Stimulated activated effector memory CD8-positive, alpha-beta T cell treated with anti-CD3 and anti-CD28 coated beads, Interleukin-12 subunit alpha, Interleukin-12 subunit beta, amount 100 ng/mL, for 72 hours (primary cell): Measurements from ENCODE around the gene LMF1.
"Not testable (repeated sequence)": the region's sequence is repeated elsewhere in the genome, so short reads cannot be mapped to it uniquely, and the experiment has no call there.

Source experiments
- ATAC-seq: fragments of 150-1000 bp; cut with Tn5 transposase; 2 replicates; pipeline ENCODE4 v1.10.0; 2021
- DNase-seq, 2 donors: peaks; one replicate each; pipeline ENCODE4 v3.0.0; 2021 to 2022; ENCODE audit warnings: low spot score in 2 of 2
- H3K27ac Mint-ChIP-seq: one replicate; pipeline ENCODE4 v1.8.0; 2022; ENCODE audit warnings: mild to moderate bottlenecking, mixed read lengths
- H3K36me3 Mint-ChIP-seq: one replicate; pipeline ENCODE4 v1.8.0; 2022; ENCODE audit warnings: mild to moderate bottlenecking, mixed read lengths
- H3K4me1 Mint-ChIP-seq: one replicate; pipeline ENCODE4 v1.8.0; 2022; ENCODE audit warnings: mixed read lengths
- H3K4me3 Mint-ChIP-seq: one replicate; pipeline ENCODE4 v1.8.0; 2022; ENCODE audit warnings: mild to moderate bottlenecking, mixed read lengths
- H3K9me3 Mint-ChIP-seq: one replicate; pipeline ENCODE4 v1.8.0; 2022; ENCODE audit warnings: mixed read lengths

LMF1 gene

DNA sequence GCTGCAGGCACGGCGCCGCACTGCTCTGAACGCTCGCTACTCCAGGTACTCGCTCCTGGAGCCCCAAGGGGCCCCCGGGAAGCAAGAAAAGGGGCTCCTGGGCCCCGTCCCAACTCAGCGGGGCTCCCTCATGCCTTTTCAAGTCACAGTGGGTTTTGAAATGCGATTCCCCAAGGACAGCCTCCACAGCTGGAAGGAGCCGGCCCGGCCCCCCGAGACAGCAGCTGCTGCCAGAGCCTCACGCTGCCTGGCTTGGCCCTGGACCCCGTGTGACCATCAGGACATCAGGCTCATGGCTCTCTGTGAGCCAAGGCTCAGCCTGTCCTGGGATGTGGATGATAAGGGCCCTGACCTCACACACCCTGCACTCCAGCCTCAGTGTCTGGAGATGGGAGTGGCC is 80.6 kb downstream of the LMF1 start:
- Mint-ChIP-seq H3K27ac (no peak overlapping the region), H3K9me3 (no peaks in the 10 kb centered on the region), H3K4me1 (peaks cover 5% of the 10 kb centered on the region), H3K4me3 (no peak overlapping the region), H3K36me3 (no peaks in the 10 kb centered on the region)
- ATAC-seq = no peak
- no peak for DNase-seq

- H3K4me1 Mint-ChIP-seq = peaks cover 5% of the 10 kb centered on the region
- H3K36me3 Mint-ChIP-seq = no peaks in the 10 kb centered on the region
These were observed 81.2 kb downstream of the LMF1 start for GRCh38 chr16:889586-889985.

DNA sequence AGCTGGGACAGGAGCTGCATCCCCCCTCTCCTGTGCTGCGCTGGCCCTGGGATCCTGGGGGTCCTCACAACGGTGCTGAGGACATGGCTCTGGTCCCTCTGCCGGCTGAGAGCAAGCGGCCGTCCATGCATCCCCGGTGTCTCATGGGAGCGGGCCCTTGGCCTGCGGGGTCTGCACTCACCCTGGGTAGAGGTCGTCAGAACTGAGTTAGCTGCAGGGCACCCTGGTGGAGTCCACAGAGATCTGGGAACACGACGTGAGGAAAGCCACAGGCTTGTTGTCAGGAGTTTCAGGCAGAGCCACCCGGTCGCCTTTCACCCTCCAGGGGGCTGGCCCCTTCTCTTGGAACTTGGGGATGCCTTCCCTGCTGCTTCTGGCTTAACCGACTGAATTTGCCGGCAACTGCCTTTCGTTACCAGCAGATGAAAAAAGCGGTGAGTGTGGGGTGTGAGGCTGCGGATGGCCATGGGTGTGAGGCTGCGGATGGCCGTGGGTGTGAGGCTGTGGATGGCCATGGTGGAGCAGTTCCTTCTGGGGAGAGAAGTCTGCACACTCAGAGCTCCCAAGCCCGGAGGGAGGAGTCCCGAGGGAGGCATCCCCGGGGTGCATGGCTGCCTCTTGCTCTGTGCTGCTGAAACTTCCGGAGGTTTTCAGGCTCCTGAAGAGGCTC is 81.7 kb downstream of the LMF1 start:
- H3K4me1 Mint-ChIP-seq = peaks cover 5% of the 10 kb centered on the region
- DNase-seq (no peak), ATAC-seq (no peak)
- H3K36me3 Mint-ChIP-seq = no peaks in the 10 kb centered on the region
- no peaks in the 10 kb centered on the region for H3K9me3 Mint-ChIP-seq
- no peak overlapping the region for H3K27ac Mint-ChIP-seq
- H3K4me3 Mint-ChIP-seq = no peak overlapping the region

More at GRCh38 chr16:889586-889985, 81.2 kb downstream of the LMF1 start:
- no peaks in the 10 kb centered on the region for H3K9me3 Mint-ChIP-seq
- ATAC-seq (no peak), DNase-seq (no peak)
- H3K27ac Mint-ChIP-seq = no peak overlapping the region
- H3K4me3 Mint-ChIP-seq = no peak overlapping the region

- not testable (repeated sequence) for ATAC-seq, H3K4me1 Mint-ChIP-seq, H3K27ac Mint-ChIP-seq, H3K4me3 Mint-ChIP-seq, H3K9me3 Mint-ChIP-seq, DNase-seq, H3K36me3 Mint-ChIP-seq
These were observed 82.3 kb downstream of the LMF1 start for GRCh38 chr16:888456-888855.

GRCh38 chr16:887846-888245 is 82.9 kb downstream of the LMF1 start:
- Mint-ChIP-seq H3K4me1 (peaks cover 5% of the 10 kb centered on the region), H3K36me3 (no peaks in the 10 kb centered on the region), H3K4me3 (no peak overlapping the region), H3K27ac (no peak overlapping the region), H3K9me3 (no peaks in the 10 kb centered on the region)
- ATAC-seq = no peak
- DNase-seq = no peak

DNA sequence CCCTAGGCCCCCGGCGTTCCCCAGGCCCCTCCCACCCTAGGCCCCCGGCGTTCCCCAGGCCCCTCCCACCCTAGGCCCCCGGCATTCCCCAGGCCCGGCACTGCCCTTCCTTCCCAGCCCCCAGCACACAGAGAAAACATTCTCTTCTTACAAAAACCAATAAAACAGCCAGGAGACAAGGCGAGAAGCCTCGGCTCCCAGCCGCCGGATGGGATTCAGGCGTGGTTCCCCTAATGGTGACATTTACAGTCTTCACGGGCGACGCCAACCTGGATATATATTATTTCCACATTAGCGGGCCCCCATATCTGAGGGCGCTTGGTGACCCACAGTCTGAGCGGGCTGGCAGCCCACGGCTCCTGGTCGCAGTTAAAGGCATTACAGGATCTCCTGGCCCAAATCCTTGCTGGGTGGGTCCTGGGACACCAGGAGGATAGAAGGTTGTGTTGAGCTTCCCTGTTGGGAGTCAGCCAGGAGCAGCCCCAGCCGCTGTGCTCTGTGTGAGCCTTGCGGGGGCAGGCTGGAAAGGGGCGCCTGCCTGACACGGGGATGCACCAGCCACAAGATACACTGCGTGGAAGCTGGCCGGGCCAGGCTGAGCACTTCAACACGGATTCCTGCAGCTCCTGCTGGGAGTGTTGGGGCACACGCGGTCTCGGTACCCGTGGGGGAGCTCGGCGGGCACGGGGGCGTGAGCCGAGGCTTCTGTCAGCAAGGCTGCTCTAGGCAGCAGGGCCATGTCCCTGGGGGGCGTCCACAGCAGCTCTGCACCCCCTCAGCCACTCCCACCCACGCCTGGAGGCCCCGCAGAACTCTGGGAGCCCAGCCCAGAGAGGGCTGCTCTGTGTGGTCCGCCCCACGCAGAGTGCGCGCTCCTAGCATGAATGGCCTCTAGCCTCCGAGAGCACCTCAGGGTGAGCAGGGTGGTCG is 83.7 kb downstream of the LMF1 start:
- no peaks in the 10 kb centered on the region for H3K36me3 Mint-ChIP-seq
- H3K9me3 Mint-ChIP-seq = no peaks in the 10 kb centered on the region
- H3K4me3 Mint-ChIP-seq = no peak overlapping the region
- no peak overlapping the region for H3K27ac Mint-ChIP-seq
- H3K4me1 Mint-ChIP-seq = peaks cover 5% of the 10 kb centered on the region
- ATAC-seq (no peak), DNase-seq (no peak)

DNA sequence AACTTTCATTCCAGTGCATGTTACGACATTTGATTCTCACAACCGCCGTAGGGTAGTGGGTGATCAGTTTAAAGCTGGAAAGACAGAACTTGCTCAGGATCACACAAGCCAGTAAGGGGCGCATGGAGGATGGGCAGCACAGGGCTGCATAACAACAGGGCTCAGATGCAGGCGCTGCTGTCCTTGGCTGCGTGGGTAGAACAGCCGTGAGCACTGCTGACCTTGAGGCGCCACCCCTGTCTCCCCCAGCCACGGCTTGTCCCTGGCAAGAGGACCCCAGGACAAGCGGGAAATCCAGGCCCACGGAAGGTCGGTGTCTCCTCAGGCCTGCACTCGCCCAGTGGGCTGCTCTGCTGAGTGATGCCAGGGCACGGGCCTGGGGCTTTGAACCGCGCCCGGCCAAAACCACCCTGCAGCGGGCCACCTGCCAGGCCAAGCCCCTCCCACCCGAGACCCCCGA is 84.7 kb downstream of the LMF1 start:
- Mint-ChIP-seq H3K4me3 (no peak overlapping the region), H3K9me3 (no peaks in the 10 kb centered on the region), H3K36me3 (no peaks in the 10 kb centered on the region), H3K4me1 (peaks cover 5% of the 10 kb centered on the region), H3K27ac (no peak overlapping the region)
- DNase-seq (no peak), ATAC-seq (no peak)

- Mint-ChIP-seq H3K36me3 (no peaks in the 10 kb centered on the region), H3K9me3 (no peaks in the 10 kb centered on the region), H3K4me3 (no peak overlapping the region), H3K4me1 (peaks cover 5% of the 10 kb centered on the region), H3K27ac (no peak overlapping the region)
- no peak for ATAC-seq
- DNase-seq = no peak
These were observed 85.4 kb downstream of the LMF1 start for GRCh38 chr16:885391-885790.

DNA sequence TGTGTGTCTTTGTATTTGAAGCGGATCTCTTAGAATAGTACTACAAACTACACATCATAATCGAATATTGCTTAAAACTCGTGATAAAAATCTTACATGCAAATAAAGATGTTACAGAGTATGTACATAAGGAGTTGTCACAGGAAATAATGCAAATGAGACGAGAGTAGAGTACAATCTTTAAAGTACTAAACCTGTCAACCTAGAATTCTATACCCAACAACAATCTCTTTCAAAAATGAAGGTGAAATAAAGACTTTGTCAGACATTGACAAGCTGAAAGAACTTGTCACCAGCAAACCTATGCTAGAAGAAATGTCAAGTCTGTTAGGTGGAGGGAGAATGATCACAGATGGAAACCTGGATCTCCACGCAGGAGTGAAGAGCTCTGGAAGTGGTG is 86.6 kb downstream of the LMF1 start:
- ATAC-seq (no peak), DNase-seq (no peak)
- Mint-ChIP-seq H3K9me3 (no peaks in the 10 kb centered on the region), H3K4me1 (peaks cover 5% of the 10 kb centered on the region), H3K36me3 (no peaks in the 10 kb centered on the region), H3K27ac (no peak overlapping the region), H3K4me3 (no peak overlapping the region)

DNA sequence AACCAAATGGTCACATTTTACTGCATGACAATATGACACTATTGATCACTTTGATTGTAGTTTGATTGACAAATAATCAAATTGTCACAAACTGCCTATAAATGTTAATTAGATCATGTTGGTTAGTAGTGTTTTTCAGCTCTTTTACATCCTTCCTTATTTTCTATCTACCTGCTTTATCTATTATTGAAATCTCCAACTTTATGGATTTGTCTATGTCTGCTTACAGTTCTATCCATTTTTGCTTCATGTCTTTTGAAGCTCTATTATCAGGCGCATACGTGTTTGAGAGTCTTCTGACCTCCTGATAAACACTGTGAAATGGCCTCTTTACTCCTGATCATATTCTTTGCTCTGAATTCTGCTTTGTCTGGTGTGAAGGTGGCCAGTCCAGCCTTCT is 87.0 kb downstream of the LMF1 start:
- Mint-ChIP-seq H3K27ac (no peak overlapping the region), H3K36me3 (no peaks in the 10 kb centered on the region), H3K9me3 (no peaks in the 10 kb centered on the region), H3K4me1 (peaks cover 5% of the 10 kb centered on the region), H3K4me3 (no peak overlapping the region)
- no peak for DNase-seq
- ATAC-seq = no peak

GRCh38 chr16:883340-883739 is 87.4 kb downstream of the LMF1 start:
- Mint-ChIP-seq H3K4me3 (no peak overlapping the region), H3K9me3 (no peaks in the 10 kb centered on the region), H3K4me1 (peaks cover 5% of the 10 kb centered on the region), H3K36me3 (no peaks in the 10 kb centered on the region), H3K27ac (no peak overlapping the region)
- ATAC-seq (peak; percentile 65), DNase-seq (no peak)

DNA sequence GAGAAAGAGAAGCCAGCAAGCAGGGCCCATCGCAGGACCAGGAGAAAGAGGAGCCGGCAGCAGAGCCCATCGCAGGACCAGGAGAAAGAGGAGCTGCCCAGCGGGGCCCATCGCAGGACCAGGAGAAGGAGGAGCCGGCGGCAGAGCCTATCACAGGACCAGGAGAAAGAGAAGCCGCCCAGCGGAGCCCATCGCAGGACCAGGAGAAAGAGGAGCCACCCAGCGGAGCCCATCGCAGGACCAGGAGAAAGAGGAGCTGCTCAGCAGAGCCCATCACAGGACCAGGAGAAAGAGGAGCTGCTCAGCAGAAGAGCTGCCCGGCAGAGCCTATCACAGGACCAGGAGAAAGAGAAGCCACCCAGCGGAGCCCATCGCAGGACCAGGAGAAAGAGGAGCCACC is 88.1 kb downstream of the LMF1 start:
- H3K36me3 Mint-ChIP-seq, H3K27ac Mint-ChIP-seq, DNase-seq, ATAC-seq, H3K4me1 Mint-ChIP-seq, H3K4me3 Mint-ChIP-seq, H3K9me3 Mint-ChIP-seq: not testable (repeated sequence)

DNA sequence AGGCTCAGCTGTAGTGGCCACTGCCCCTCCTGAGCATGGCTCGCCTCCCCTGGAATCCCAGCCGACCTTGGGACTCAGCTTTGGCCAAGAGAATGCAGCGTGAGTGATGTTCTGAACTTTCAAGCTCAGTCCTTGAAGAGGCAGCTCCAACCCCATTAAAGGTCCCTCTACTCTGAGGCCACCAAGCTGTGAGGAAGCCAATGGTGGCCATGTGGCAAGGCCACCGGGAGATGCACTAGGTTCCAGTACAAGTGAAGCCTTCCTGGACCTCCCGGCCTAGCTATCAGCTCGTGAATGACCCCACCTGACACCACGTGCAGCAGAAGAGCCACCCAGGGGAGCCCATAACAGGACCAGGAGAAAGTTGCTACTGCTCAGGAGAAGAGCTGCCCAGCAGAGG is 88.5 kb downstream of the LMF1 start:
- no peak overlapping the region for H3K27ac Mint-ChIP-seq
- ATAC-seq = no peak
- H3K36me3 Mint-ChIP-seq = no peaks in the 10 kb centered on the region
- DNase-seq = no peak
- peaks cover 11% of the 10 kb centered on the region for H3K4me1 Mint-ChIP-seq
- no peaks in the 10 kb centered on the region for H3K9me3 Mint-ChIP-seq
- no peak overlapping the region for H3K4me3 Mint-ChIP-seq

- Mint-ChIP-seq H3K4me1 (peaks cover 8% of the 10 kb centered on the region), H3K9me3 (no peaks in the 10 kb centered on the region), H3K4me3 (no peak overlapping the region), H3K27ac (peak overlapping the region; percentile 77), H3K36me3 (no peaks in the 10 kb centered on the region)
- ATAC-seq (no peak), DNase-seq (no peak)
These were observed 89.3 kb downstream of the LMF1 start for GRCh38 chr16:881219-882097.

GRCh38 chr16:880471-881171 is 90.2 kb downstream of the LMF1 start:
- H3K4me1 Mint-ChIP-seq = peaks cover 8% of the 10 kb centered on the region
- DNase-seq (no peak), ATAC-seq (no peak)
- no peak overlapping the region for H3K4me3 Mint-ChIP-seq
- H3K36me3 Mint-ChIP-seq = no peaks in the 10 kb centered on the region
- H3K27ac Mint-ChIP-seq = peak overlapping the region; percentile 77
- no peaks in the 10 kb centered on the region for H3K9me3 Mint-ChIP-seq
